ENCODE results near the gene IGFBP5.

DNA sequence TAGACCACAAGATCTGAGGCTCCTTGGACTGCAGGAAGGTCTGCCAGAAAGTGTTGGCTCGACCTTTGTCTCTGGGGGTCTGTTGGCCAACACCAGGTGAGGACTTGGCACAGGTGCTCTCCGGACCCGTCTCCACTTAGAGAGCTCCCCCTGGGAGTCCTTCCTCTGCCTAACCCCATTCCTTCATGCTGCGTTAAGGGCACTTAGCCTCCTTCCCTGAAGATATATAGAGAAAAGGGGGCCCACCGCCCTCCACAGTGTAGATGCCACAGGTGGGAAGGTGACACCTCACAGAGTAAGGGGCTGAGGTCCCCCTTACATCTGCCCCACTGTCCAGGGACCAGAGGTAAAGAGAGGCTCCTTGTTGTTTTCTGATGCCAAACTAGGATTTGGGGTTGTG is 8.2 kb downstream of the IGFBP5 start:
- TF ChIP-seq, protein P1, sequence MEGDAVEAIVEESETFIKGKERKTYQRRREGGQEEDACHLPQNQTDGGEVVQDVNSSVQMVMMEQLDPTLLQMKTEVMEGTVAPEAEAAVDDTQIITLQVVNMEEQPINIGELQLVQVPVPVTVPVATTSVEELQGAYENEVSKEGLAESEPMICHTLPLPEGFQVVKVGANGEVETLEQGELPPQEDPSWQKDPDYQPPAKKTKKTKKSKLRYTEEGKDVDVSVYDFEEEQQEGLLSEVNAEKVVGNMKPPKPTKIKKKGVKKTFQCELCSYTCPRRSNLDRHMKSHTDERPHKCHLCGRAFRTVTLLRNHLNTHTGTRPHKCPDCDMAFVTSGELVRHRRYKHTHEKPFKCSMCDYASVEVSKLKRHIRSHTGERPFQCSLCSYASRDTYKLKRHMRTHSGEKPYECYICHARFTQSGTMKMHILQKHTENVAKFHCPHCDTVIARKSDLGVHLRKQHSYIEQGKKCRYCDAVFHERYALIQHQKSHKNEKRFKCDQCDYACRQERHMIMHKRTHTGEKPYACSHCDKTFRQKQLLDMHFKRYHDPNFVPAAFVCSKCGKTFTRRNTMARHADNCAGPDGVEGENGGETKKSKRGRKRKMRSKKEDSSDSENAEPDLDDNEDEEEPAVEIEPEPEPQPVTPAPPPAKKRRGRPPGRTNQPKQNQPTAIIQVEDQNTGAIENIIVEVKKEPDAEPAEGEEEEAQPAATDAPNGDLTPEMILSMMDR (IDR thresholded peaks at IDR 0.05), result no peak
- TF ChIP-seq EP300 (IDR thresholded peaks at IDR 0.05; ENCODE audit: low read depth), result no peak
- TF ChIP-seq POLR2AphosphoS5 (IDR thresholded peaks at IDR 0.05), result no peak
- no peak for TF ChIP-seq POLR2A (IDR thresholded peaks at IDR 0.05)

All from transverse colon (tissue), 4 donors.